Uterus (tissue), 4 donors: ENCODE measurements around the gene FAM3B. TPM values are rescaled to one million over a fixed set of nuclear protein-coding genes. Genes with fewer than 3 reads are reported as not detected.

Experiments
- DNase-seq, 2 donors: peaks; one replicate each; pipeline ENCODE4 v3.0.0-alpha.2; 2019 to 2020
- H3K27ac ChIP-seq, 2 donors: fragments of 200-600 bp; sonication (generic); 1 replicate in 1 of 2; 2 replicates in 1 of 2; pipeline ENCODE4 v1.5.1; 2016 to 2018
- H3K27me3 ChIP-seq, 2 donors: fragments of 200-600 bp; sonication (generic); one replicate each; pipeline ENCODE4 v1.5.1; 2018 to 2019; ENCODE audit warnings: control low read depth in 1 of 2
- H3K36me3 ChIP-seq, 2 donors: fragments of 200-600 bp; sonication (generic); one replicate each; pipeline ENCODE4 v1.5.1; 2019; ENCODE audit warnings: control low read depth in 1 of 2
- H3K4me1 ChIP-seq, 2 donors: fragments of 200-600 bp; sonication (generic); one replicate each; pipeline ENCODE4 v1.5.1; 2018 to 2019; ENCODE audit warnings: control low read depth in 1 of 2
- H3K4me3 ChIP-seq, 2 donors: fragments of 200-600 bp; sonication (generic); 1 replicate in 1 of 2; 2 replicates in 1 of 2; pipeline ENCODE4 v1.5.1; 2018 to 2019; ENCODE audit warnings: mild to moderate bottlenecking in 1 of 2
- H3K9me3 ChIP-seq, 2 donors: fragments of 200-600 bp; sonication (generic); one replicate each; pipeline ENCODE4 v1.5.1; 2019; ENCODE audit warnings: control low read depth in 1 of 2
- CTCF ChIP-seq, 4 experiments: fragments of 200-600 bp in 2 of 4; fragments of 450-650 bp in 2 of 4; sonication (generic) in 2 of 4; IDR thresholded peaks; one replicate each; pipeline ENCODE4 v1.5.1; 2016 to 2019; ENCODE audit warnings: antibody characterized with exemption in 4 of 4, mild to moderate bottlenecking in 2 of 4, moderate library complexity in 1 of 4
- POLR2A ChIP-seq, 2 donors: fragments of 450-650 bp; IDR thresholded peaks; one replicate each; pipeline ENCODE4 v1.6.1; 2016; ENCODE audit warnings: antibody characterized with exemption in 2 of 2, mild to moderate bottlenecking in 1 of 2, moderate library complexity in 1 of 2
- intact Hi-C: fragments of 100-400 bp; cut with DNase I; formaldehyde crosslinking; loops from one replicate; pipeline ENCODE4 v1.15.1; 2023; ENCODE audit warnings: low total_unique reads
- total RNA-seq, 4 donors: library from RNA; depleted of rRNA in 3 of 4; stranded (reverse); fragments of >200 nt in 3 of 4; gene quantifications; one replicate each; pipeline versions ENCODE4 v1.1.0 to v1.2.4, GENCODE V29; 2014 to 2023
- donor health status: DM: yes; HTN: yes; CAD: no.

FAM3B gene
- total RNA-seq, 4 donors from 2014 or later: 5.1 TPM; not detected in 3

GRCh38 chr21:41318218-41318617 is 1.6 kb downstream of the FAM3B start:
- DNase-seq: no peak
- no peak for TF ChIP-seq POLR2A (IDR thresholded peaks at IDR 0.05)
- TF ChIP-seq CTCF (IDR thresholded peaks at IDR 0.05): no peak
- peaks cover 0 to 9% of the 10 kb centered on the region in 2 donors for H3K27me3 ChIP-seq
- intact Hi-C loops: no loop called here
- H3K4me3 ChIP-seq: no peak overlapping the region
- no peaks in the 10 kb centered on the region for H3K36me3 ChIP-seq
- H3K27ac ChIP-seq: no peak overlapping the region
- H3K4me1 ChIP-seq: peaks cover 0 to 8% of the 10 kb centered on the region in 2 donors
- H3K9me3 ChIP-seq: no peaks in the 10 kb centered on the region

GRCh38 chr21:41319273-41319672 is 2.7 kb downstream of the FAM3B start:
- TF ChIP-seq POLR2A (IDR thresholded peaks at IDR 0.05) (no peak), CTCF (IDR thresholded peaks at IDR 0.05) (no peak)
- intact Hi-C loops: no loop called here
- Histone ChIP-seq H3K9me3 (no peaks in the 10 kb centered on the region), H3K27me3 (peaks cover 0 to 8% of the 10 kb centered on the region in 2 donors), H3K27ac (no peak overlapping the region), H3K36me3 (no peaks in the 10 kb centered on the region), H3K4me3 (no peak overlapping the region), H3K4me1 (peaks cover 0 to 8% of the 10 kb centered on the region in 2 donors)
- DNase-seq: no peak

- Histone ChIP-seq H3K4me1 (peaks cover 0 to 6% of the 10 kb centered on the region in 2 donors), H3K9me3 (no peaks in the 10 kb centered on the region), H3K4me3 (no peak overlapping the region), H3K27me3 (no peaks in the 10 kb centered on the region), H3K36me3 (no peaks in the 10 kb centered on the region), H3K27ac (no peak overlapping the region)
- DNase-seq: no peak
- intact Hi-C loops: no loop called here
- TF ChIP-seq POLR2A (IDR thresholded peaks at IDR 0.05) (no peak), CTCF (IDR thresholded peaks at IDR 0.05) (no peak)
Observed at GRCh38 chr21:41321211-41321907, 4.8 kb downstream of the FAM3B start.

- intact Hi-C loops: no loop called here
- H3K4me1 ChIP-seq: peaks cover 0 to under 1% of the 10 kb centered on the region in 2 donors
Observed at GRCh38 chr21:41321908-41322495, 5.4 kb downstream of the FAM3B start.

More at GRCh38 chr21:41321908-41322495, 5.4 kb downstream of the FAM3B start:
- H3K9me3 ChIP-seq: no peaks in the 10 kb centered on the region
- no peak for TF ChIP-seq CTCF (IDR thresholded peaks at IDR 0.05)
- H3K36me3 ChIP-seq: no peaks in the 10 kb centered on the region
- no peak for DNase-seq
- H3K27me3 ChIP-seq: no peaks in the 10 kb centered on the region
- no peak overlapping the region for H3K4me3 ChIP-seq
- H3K27ac ChIP-seq: no peak overlapping the region
